ENCODE measurements around the gene DPP6. TPM values are rescaled to one million over a fixed set of nuclear protein-coding genes. Genes with fewer than 3 reads are reported as not detected.

The DPP6 gene
- total RNA-seq, 1 experiment from 2014 or later, result not detected

DNA sequence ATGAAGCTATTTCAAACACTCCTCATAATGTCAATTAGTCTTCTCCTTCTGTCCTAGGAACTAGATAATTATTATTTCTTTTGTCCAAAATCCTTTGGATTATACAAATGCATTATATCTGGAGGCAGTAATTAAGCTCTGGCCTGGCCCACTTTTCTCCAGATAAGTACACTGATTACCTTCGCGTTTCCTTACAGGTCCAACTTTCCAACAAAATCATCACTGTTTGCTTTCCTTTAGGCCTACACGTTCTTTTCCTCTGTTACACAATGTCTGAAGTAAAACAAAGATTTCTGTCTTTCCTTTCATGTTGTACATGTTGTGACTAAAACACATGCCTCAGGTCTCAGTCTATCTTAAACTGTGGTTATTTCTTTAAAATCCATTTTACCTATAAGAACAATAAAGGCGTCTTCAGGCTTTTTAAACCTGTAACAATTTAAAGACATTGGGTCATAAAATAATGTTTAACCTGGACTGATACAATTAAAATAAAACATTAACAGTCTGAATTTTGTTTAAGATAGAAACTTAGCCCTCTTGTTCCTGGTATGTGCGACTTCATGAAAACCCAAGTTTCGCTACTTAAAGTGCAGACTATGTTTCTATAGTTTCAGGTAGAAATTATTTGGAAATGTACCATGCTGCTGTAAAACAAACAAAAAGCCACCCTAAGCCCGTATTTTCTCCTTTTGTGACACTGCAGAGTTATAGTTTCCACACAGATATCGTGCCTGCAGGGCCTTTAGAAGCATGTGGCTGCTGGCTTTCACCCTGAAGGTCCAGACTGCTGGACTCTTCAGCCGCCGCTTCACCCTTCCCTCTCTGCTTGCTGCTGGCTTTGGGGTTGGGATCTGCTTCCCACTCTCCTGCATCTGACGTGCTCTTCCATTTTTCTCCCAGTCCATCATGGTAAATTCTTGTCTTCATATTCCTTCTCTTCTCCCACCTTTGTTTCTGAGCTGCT, 381.7 kb downstream of the DPP6 start:
- CTCF ChIA-PET, result no interaction called here
- in situ Hi-C loops (cut with HindIII; ENCODE audit: low pct_unique_long_range_greater_than_20kb, low sequenced_read_pairs) (no loop called here), intact Hi-C loops (cut with micrococcal nuclease; ENCODE audit: unreplicated experiment) (no loop called here)
- Histone ChIP-seq H3K4me1 (ENCODE audit: control insufficient read depth, insufficient read depth, low read length) (no peaks in the 10 kb centered on the region), H3K27me3 (ENCODE audit: control insufficient read depth, insufficient read depth, low read length) (no peaks in the 10 kb centered on the region), H3K27ac (ENCODE audit: low read length) (no peak overlapping the region), H3K9me3 (ENCODE audit: control insufficient read depth, insufficient read depth, low read depth, low read length) (no peaks in the 10 kb centered on the region), H3K36me3 (ENCODE audit: control insufficient read depth, insufficient read depth, low read length) (no peaks in the 10 kb centered on the region), H3K4me3 (ENCODE audit: low read depth in 2 of 2, low read length in 2 of 2) (no peak overlapping the region)
- POLR2A ChIA-PET, result no interaction called here
- no peak for ATAC-seq
- DNase-seq (ENCODE audit: low read depth, low spot score), result no peak
- TF ChIP-seq, protein P1, sequence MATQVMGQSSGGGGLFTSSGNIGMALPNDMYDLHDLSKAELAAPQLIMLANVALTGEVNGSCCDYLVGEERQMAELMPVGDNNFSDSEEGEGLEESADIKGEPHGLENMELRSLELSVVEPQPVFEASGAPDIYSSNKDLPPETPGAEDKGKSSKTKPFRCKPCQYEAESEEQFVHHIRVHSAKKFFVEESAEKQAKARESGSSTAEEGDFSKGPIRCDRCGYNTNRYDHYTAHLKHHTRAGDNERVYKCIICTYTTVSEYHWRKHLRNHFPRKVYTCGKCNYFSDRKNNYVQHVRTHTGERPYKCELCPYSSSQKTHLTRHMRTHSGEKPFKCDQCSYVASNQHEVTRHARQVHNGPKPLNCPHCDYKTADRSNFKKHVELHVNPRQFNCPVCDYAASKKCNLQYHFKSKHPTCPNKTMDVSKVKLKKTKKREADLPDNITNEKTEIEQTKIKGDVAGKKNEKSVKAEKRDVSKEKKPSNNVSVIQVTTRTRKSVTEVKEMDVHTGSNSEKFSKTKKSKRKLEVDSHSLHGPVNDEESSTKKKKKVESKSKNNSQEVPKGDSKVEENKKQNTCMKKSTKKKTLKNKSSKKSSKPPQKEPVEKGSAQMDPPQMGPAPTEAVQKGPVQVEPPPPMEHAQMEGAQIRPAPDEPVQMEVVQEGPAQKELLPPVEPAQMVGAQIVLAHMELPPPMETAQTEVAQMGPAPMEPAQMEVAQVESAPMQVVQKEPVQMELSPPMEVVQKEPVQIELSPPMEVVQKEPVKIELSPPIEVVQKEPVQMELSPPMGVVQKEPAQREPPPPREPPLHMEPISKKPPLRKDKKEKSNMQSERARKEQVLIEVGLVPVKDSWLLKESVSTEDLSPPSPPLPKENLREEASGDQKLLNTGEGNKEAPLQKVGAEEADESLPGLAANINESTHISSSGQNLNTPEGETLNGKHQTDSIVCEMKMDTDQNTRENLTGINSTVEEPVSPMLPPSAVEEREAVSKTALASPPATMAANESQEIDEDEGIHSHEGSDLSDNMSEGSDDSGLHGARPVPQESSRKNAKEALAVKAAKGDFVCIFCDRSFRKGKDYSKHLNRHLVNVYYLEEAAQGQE (IDR thresholded peaks at IDR 0.05; ENCODE audit: insufficient read depth in 1 of 2, low read depth in 2 of 2, low read length in 1 of 2), result no peak
- TF ChIP-seq SIN3A (IDR thresholded peaks at IDR 0.05; ENCODE audit: borderline replicate concordance, insufficient read depth, low read depth, low read length) (no peak), POLR2AphosphoS5 (IDR thresholded peaks at IDR 0.05; ENCODE audit: low read depth, low read length) (no peak), TCF7L2 (IDR thresholded peaks at IDR 0.05; ENCODE audit: low read depth, low read length) (no peak)
- TF ChIP-seq, protein P2, sequence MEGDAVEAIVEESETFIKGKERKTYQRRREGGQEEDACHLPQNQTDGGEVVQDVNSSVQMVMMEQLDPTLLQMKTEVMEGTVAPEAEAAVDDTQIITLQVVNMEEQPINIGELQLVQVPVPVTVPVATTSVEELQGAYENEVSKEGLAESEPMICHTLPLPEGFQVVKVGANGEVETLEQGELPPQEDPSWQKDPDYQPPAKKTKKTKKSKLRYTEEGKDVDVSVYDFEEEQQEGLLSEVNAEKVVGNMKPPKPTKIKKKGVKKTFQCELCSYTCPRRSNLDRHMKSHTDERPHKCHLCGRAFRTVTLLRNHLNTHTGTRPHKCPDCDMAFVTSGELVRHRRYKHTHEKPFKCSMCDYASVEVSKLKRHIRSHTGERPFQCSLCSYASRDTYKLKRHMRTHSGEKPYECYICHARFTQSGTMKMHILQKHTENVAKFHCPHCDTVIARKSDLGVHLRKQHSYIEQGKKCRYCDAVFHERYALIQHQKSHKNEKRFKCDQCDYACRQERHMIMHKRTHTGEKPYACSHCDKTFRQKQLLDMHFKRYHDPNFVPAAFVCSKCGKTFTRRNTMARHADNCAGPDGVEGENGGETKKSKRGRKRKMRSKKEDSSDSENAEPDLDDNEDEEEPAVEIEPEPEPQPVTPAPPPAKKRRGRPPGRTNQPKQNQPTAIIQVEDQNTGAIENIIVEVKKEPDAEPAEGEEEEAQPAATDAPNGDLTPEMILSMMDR (IDR thresholded peaks at IDR 0.05), result no peak
- no TSS peak for BruUV-seq (replicated peaks)

DNA sequence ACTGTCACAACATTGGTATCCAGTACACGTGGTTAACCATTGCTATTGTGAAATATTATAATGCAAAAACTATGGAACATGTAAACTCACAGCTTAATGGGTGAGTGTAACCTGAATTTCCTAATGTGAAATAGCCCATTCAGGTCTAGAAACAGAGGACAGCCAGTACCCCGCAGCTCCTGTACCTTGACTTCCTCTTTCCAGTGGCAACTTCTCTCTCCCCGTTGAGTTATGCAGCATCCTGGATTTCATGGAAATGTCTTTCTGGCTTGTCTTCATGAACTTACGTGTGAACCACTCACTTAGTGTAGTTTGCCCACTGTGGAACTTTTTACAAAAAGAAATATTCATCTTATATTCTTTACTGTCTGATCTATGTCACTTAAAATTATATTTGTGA, 384.4 kb downstream of the DPP6 start:
- BruUV-seq (replicated peaks), result no TSS peak
- in situ Hi-C loops (cut with HindIII; ENCODE audit: low pct_unique_long_range_greater_than_20kb, low sequenced_read_pairs), result no loop called here
- POLR2A ChIA-PET, result no interaction called here

More for the DNA sequence above, 384.4 kb downstream of the DPP6 start:
- ATAC-seq (no peak), DNase-seq (ENCODE audit: low read depth, low spot score) (no peak)
- no peak overlapping the region for H3K4me3 ChIP-seq (ENCODE audit: low read depth in 2 of 2, low read length in 2 of 2)
- no peak overlapping the region for H3K27ac ChIP-seq (ENCODE audit: low read length)
- H3K9me3 ChIP-seq (ENCODE audit: control insufficient read depth, insufficient read depth, low read depth, low read length), result no peaks in the 10 kb centered on the region
- no peaks in the 10 kb centered on the region for H3K36me3 ChIP-seq (ENCODE audit: control insufficient read depth, insufficient read depth, low read length)
- TF ChIP-seq, protein P2 (IDR thresholded peaks at IDR 0.05), result no peak
- TF ChIP-seq, protein P1 (IDR thresholded peaks at IDR 0.05; ENCODE audit: insufficient read depth in 1 of 2, low read depth in 2 of 2, low read length in 1 of 2), result no peak
- TF ChIP-seq POLR2AphosphoS5 (IDR thresholded peaks at IDR 0.05; ENCODE audit: low read depth, low read length) (no peak), TCF7L2 (IDR thresholded peaks at IDR 0.05; ENCODE audit: low read depth, low read length) (no peak), SIN3A (IDR thresholded peaks at IDR 0.05; ENCODE audit: borderline replicate concordance, insufficient read depth, low read depth, low read length) (no peak)
- intact Hi-C loops (cut with micrococcal nuclease; ENCODE audit: unreplicated experiment), result no loop called here
- CTCF ChIA-PET, result no interaction called here
- H3K4me1 ChIP-seq (ENCODE audit: control insufficient read depth, insufficient read depth, low read length), result no peaks in the 10 kb centered on the region
- H3K27me3 ChIP-seq (ENCODE audit: control insufficient read depth, insufficient read depth, low read length), result no peaks in the 10 kb centered on the region

All from Panc1 (cell line).